GM18498 (cell line): ENCODE results near the gene CAPN3.

Experiments
- ATAC-seq: cut with Tn5 transposase; IDR thresholded peaks from one replicate; pipeline ENCODE4 v1.9.1; 2021; ENCODE audit warnings: mild to moderate bottlenecking, moderate library complexity; ENCODE audit not compliant: unreplicated experiment

The CAPN3 gene

DNA sequence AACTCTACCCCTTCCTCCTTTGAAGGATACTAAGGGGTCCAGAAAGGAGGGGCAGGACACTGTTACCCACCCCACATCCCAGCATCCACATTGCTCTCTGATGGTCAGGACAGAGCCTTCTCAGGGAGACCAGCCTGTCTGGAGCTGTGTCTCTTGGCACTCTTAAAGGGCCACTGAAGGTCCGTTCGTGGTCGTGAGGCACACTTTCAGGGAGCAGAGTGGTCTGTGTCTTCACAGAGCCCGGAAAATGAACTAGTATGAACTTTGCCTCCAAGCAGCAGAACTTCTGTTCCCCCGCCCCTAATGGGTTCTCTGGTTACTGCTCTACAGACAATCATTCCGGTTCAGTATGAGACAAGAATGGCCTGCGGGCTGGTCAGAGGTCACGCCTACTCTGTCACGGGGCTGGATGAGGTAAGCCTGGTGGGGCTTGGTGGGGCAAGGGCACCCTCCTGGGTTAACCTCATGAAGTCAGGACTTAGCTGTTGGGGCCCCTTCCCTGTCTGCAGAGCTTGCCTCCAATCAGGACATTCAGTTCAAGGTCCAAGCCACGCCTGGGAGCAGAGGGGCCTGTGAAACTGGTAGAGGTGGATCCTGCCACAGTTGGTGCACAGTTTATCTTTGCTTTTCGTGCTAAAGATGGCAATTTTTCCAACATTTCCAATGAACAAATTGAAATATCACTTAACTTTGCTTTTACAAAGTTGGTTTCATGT is 33.2 kb downstream of the CAPN3 start:
- no peak for ATAC-seq

DNA sequence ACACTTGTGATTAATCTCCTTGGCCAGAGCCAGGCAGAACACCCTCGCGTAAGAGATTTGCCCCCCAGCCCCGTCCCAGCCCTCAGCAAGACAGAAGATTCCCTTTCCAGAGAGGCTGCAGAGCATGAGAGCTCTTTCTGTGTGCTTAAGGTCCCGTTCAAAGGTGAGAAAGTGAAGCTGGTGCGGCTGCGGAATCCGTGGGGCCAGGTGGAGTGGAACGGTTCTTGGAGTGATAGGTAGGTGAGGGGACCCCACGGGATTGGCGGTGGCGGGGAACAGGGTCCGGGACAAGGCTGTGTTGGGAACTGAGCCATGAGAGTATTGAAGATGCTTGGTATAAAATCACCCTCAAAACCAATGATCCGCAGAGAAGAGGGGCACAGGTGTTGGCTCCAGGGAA is 34.8 kb downstream of the CAPN3 start:
- no peak for ATAC-seq

GRCh38 chr15:42395838-42396237 is 36.5 kb downstream of the CAPN3 start:
- ATAC-seq, result no peak

DNA sequence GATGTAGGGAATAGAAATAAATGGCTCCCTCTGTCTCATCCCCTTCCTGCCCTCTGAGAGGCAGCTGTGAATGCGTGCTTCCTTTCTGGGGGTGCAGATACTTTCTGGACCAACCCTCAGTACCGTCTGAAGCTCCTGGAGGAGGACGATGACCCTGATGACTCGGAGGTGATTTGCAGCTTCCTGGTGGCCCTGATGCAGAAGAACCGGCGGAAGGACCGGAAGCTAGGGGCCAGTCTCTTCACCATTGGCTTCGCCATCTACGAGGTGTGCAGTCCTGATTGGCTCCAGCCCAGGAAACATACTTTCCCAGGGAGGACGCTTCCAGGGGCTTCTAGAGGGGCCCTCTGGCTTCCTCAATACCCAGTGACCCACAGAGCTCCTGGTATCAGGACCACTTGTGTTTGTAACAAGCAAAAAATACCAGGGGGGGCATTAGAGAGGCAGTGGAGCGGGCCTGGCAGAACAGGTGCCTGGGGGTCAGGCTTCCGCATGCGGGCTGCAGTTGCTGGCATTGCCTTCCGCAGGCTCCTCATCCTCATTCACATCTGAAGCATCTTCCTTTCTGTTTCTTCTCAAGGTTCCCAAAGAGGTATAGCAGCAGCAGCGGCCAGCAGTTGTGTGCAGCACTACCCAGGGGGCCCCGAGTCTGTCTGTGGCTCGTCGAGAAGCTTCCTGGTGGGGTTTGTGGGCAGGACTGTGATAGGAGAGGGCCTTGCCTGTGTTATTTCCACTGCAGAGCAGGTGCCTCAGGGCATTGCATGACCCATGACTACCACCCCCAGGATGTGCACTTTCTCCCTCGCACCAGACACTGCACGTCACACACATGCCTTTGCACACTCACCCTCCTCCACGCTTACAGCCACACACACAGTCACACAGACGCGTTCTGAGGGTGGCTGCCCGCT is 42.5 kb downstream of the CAPN3 start:
- ATAC-seq, result no peak

DNA sequence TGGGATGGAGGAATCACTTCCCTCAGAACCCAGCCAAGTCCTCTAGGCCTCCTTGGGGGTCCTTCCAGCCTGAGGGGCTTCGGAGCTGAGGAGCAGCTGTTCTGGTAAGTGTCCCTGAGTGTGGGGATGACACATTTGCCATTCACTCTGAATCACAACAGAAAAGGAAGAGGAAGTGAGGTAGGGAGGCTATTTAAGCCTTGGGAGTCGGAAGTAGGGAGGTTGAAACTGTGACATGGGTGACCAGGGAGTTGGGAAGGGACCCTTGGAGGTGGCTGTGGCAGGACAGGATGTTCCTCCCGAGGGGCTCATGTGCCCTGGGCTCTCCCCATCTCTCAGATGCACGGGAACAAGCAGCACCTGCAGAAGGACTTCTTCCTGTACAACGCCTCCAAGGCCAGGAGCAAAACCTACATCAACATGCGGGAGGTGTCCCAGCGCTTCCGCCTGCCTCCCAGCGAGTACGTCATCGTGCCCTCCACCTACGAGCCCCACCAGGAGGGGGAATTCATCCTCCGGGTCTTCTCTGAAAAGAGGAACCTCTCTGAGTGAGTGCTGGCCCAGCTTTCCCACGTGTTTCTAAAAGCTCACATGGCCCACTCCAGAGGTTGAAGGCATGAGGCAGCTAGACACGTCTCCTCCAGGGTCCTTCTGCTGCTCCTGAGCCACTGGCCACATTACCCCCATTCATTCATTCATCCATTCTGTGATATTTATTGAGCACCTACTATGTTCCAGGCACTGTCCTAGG is 43.3 kb downstream of the CAPN3 start:
- ATAC-seq, result no peak

- ATAC-seq, result no peak
Observed at GRCh38 chr15:42403389-42403788, 44.1 kb downstream of the CAPN3 start.

DNA sequence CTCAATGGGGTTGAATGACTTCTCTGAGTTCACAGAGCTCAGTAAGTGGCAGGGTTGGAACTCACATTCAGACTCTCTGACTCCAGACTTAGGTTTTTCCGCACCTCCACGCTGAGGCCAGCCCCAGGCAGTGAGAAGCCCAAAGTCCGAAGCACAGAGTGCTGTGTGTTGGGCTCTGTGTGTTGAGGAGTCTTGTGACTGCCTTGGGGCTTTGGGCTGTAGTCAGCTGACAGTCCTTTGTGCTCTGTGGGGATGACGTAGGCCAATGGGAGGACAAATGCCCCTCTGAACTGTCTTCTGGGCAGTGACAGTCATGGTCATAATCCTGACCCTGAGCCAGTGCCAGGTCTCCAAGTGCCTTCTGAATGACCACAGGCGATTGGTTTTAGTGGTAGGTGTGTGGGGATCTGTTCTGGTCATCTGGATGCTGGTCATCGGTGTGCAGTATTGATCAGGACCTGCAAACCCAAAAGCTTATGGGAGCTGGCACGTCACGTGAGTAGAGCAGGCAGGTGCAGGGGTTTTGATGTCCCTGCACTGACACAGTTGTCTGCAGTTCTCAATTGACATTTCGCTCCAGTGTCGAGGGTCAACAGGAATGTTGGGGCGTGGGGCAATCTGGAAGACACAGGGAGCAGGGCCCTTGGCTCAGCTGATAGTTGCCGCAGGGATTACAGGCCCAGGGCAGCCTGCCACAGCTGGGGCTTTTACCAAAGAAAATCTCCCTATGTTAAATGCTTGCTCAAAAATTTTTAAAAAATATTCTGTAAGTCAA is 45.3 kb downstream of the CAPN3 start:
- ATAC-seq, result no peak

GRCh38 chr15:42405863-42406482 is 46.7 kb downstream of the CAPN3 start:
- no peak for ATAC-seq

DNA sequence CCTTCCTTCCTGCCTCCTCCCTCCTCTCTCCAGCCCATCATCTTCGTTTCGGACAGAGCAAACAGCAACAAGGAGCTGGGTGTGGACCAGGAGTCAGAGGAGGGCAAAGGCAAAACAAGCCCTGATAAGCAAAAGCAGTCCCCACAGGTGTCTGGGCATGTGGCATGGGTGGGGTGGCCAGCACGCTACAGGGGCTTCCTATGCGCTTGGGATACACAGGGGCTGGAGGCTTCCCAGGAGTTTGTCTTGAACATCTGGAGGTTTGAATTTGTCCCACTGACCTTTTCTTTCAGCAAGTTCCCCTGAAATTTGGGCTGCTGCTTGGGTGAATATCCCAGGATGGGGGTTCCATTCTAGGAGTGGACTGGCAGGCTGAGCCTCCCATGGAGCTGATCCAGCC is 48.9 kb downstream of the CAPN3 start:
- no peak for ATAC-seq

DNA sequence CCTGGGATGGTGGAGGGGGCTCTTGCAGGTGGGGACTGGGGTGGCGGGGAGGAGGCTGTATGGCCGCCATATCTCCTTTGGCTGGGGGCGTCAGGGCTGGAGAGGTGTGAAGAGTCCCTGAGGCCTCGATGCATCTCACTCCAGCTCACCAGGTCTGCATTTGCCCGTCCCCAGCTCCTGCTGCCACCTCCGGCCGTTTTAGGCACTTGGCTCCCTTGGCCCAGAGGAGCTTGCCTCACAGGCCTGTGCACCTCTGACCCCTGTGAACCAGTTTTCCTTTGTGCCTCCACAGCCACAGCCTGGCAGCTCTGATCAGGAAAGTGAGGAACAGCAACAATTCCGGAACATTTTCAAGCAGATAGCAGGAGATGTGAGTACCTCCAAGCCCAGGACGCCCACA is 49.7 kb downstream of the CAPN3 start:
- ATAC-seq, result no peak

DNA sequence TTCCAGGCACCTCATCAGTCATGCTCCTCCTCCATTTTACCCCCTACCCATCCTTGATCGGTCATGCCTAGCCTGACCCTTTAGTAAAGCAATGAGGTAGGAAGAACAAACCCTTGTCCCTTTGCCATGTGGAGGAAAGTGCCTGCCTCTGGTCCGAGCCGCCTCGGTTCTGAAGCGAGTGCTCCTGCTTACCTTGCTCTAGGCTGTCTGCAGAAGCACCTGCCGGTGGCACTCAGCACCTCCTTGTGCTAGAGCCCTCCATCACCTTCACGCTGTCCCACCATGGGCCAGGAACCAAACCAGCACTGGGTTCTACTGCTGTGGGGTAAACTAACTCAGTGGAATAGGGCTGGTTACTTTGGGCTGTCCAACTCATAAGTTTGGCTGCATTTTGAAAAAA is 52.6 kb downstream of the CAPN3 start:
- ATAC-seq, result no peak

GRCh38 chr15:42413920-42414319 is 54.6 kb downstream of the CAPN3 start:
- no peak for ATAC-seq

DNA sequence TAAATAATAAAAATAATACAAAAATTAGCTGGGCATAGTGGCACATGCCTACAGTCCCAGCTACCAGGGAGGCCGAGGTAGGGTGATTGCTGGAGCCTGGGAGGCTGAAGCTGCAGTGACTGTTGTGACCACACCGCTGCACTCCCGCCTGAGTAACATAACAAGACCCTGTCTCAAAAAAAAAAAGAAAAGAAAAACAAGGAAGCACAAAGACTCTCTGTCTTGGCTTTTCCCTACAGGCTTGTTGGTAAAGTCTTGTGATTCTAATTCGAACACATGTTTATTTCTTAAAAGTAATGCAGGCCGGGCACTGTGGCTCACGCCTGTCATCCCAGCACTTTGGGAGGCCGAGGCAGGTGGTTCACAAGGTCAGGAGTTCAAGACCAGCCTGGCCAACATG is 60.1 kb downstream of the CAPN3 start:
- no peak for ATAC-seq

DNA sequence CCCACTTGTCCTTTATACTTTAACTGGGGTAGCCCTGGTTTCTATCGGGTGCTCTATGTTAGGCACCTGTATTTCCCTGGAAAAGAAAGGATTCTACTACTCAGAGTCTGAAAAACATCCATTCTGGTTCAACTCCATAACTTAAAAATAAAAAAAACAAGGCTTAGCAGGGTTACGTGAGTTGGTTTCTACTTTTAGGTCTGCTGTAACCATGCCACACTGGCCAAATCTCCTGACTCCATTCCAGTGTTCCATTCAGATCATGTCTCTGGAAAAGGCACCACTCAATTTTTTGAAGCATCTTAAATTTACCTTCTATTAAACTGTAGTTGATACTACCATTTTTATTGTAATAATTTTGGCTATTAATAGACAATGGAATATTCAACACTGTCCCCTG is 62.1 kb downstream of the CAPN3 start:
- ATAC-seq, result no peak

- ATAC-seq, result no peak
Observed at GRCh38 chr15:42427429-42428223, 68.3 kb downstream of the CAPN3 start.

- no peak for ATAC-seq
Observed at GRCh38 chr15:42444415-42445063, 85.2 kb downstream of the CAPN3 start.

DNA sequence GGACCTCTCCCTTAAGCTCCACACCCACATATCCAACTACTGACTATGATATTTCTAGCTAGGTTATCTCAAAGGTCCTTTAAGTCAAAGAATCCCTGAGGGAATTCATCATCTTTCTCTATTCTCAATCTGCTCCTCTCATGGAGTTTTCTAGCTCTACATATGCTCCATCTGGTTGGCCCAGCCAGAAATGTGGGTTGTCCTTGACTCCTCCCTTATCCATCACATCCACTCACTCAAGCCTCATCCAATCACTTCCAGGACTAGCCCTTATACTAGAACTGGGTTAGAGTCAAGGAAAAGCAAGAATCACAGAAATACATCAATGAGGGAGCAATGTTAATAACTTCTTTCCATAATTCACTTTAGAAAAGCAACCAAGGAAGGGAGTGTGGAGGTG is 86.2 kb downstream of the CAPN3 start:
- ATAC-seq, result no peak

GRCh38 chr15:42447599-42447998 is 88.3 kb downstream of the CAPN3 start:
- ATAC-seq, result no peak

DNA sequence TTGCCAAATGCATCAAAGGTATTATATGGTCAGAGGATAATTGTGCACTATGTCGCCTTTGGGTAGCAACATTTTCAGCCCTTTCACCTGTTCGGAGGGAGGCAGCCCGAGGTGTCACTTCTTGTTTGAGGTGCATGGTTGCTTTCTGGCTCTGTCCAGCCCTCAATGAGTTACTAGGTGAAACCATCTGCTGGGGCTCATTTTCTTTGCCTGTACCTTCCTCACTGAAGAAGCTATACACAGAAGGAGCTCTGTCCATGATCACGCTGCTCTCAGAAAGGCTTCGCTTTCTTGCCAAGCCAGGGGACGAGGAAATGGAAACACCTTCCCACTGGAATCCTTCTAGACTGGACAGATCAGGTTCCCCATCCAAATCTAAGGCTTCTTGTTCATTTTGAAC is 89.0 kb downstream of the CAPN3 start:
- ATAC-seq, result no peak
